HUES64 (cell line): ENCODE data around the gene RPLP2.

Source experiments
- H3K27ac ChIP-seq: 2 replicates; pipeline ENCODE4 v1.7.0; 2013; ENCODE audit warnings: low read depth, low read length, inconsistent platforms
- H3K27me3 ChIP-seq: 2 replicates; pipeline ENCODE4 v1.6.1; 2013; ENCODE audit warnings: mild to moderate bottlenecking, low read length; ENCODE audit not compliant: insufficient read depth
- H3K36me3 ChIP-seq: 2 replicates; pipeline ENCODE4 v1.6.1; 2013; ENCODE audit warnings: mild to moderate bottlenecking, low read length; ENCODE audit not compliant: insufficient read depth
- H3K4me1 ChIP-seq: 2 replicates; pipeline ENCODE4 v1.6.1; 2013; ENCODE audit warnings: mild to moderate bottlenecking, low read length, moderate library complexity; ENCODE audit not compliant: insufficient read depth
- H3K4me3 ChIP-seq: 2 replicates; pipeline ENCODE4 v1.5.1; 2013; ENCODE audit warnings: mild to moderate bottlenecking, low read length, moderate library complexity
- H3K9ac ChIP-seq: 2 replicates; pipeline ENCODE4 v1.6.1; 2013; ENCODE audit warnings: mild to moderate bottlenecking, low read depth, low read length
- H3K9me3 ChIP-seq: 2 replicates; pipeline ENCODE4 v1.6.1; 2013; ENCODE audit warnings: low read depth, low read length; ENCODE audit not compliant: insufficient read depth
- WGBS: fragments of 150-250, 120-280 bp; methylation state at CpG from one replicate; pipeline ENCODE4 v1.1.7; 2013; ENCODE audit warnings: missing lambda C conversion rate; 5-methylcytosine and 5-hydroxymethylcytosine counted together

Gene RPLP2

GRCh38 chr11:774873-775592 is 34.7 kb upstream of the RPLP2 start:
- H3K36me3 ChIP-seq = peaks cover 47% of the 10 kb centered on the region
- no peaks in the 10 kb centered on the region for H3K9me3 ChIP-seq
- no peaks in the 10 kb centered on the region for H3K27me3 ChIP-seq
- no peak overlapping the region for H3K27ac ChIP-seq
- WGBS = 85% methylated on average over 20 of the region's 20 CpGs
- H3K4me1 ChIP-seq = peaks cover 7% of the 10 kb centered on the region; the same call in 1 of the 2 replicates
- H3K4me3 ChIP-seq = 0 out of 2 replicates have a peak overlapping the region, but pooled peaks have one; percentile 10
- no peak overlapping the region for H3K9ac ChIP-seq

- Histone ChIP-seq H3K9me3 (no peaks in the 10 kb centered on the region), H3K36me3 (peaks cover 39% of the 10 kb centered on the region), H3K4me1 (peaks cover 7% of the 10 kb centered on the region; the same call in 1 of the 2 replicates), H3K27me3 (no peaks in the 10 kb centered on the region), H3K9ac (peak overlapping the region; percentile 83), H3K27ac (no peak overlapping the region; the same call in 1 of the 2 replicates), H3K4me3 (peak overlapping the region; percentile 73)
- WGBS = 22% methylated on average over 10 of the region's 11 CpGs
Measured at GRCh38 chr11:776263-776560, 33.6 kb upstream of the RPLP2 start.

GRCh38 chr11:776561-777287 is 33.0 kb upstream of the RPLP2 start:
- Histone ChIP-seq H3K36me3 (peaks cover 34% of the 10 kb centered on the region), H3K9ac (peak overlapping the region; percentile 92), H3K27ac (peak overlapping the region; percentile 94), H3K27me3 (no peaks in the 10 kb centered on the region), H3K9me3 (no peaks in the 10 kb centered on the region), H3K4me3 (peak overlapping the region; percentile 73), H3K4me1 (peaks cover 7% of the 10 kb centered on the region; the same call in 1 of the 2 replicates)
- under 1% methylated on average over 59 of the region's 65 CpGs for WGBS

GRCh38 chr11:777288-778255 is 32.2 kb upstream of the RPLP2 start, which contains the start of gene GATD1:
Gene GATD1, minus strand, starts transcription at chr11:777487. Its CDS starts 25 bp downstream, at chr11:777462.
- H3K4me1 ChIP-seq = peaks cover 8% of the 10 kb centered on the region; the same call in 1 of the 2 replicates
- H3K27ac ChIP-seq = peak within 1 kb of the TSS; percentile 94
- H3K27me3 ChIP-seq = no peaks in the 10 kb centered on the region
- peaks cover 28% of the 10 kb centered on the region; the same call in 1 of the 2 replicates for H3K36me3 ChIP-seq
- no peaks in the 10 kb centered on the region for H3K9me3 ChIP-seq
- 3% methylated on average over 109 of the region's 110 CpGs for WGBS
- peak within 1 kb of the TSS; percentile 92 for H3K9ac ChIP-seq
- H3K4me3 ChIP-seq = peak within 1 kb of the TSS; percentile 73

GRCh38 chr11:778976-779954 is 30.5 kb upstream of the RPLP2 start:
- Histone ChIP-seq H3K27me3 (no peaks in the 10 kb centered on the region), H3K4me1 (peaks cover 16% of the 10 kb centered on the region), H3K9me3 (no peaks in the 10 kb centered on the region), H3K36me3 (0 out of 2 replicates have a peak, but pooled peaks cover 14% of the 10 kb centered on the region), H3K27ac (no peak overlapping the region), H3K9ac (no peak overlapping the region), H3K4me3 (no peak overlapping the region)
- 94% methylated on average over 23 of the region's 23 CpGs for WGBS

- Histone ChIP-seq H3K9ac (no peak overlapping the region), H3K4me3 (no peak overlapping the region), H3K9me3 (no peaks in the 10 kb centered on the region), H3K27me3 (no peaks in the 10 kb centered on the region), H3K4me1 (peaks cover 16% of the 10 kb centered on the region), H3K36me3 (0 out of 2 replicates have a peak, but pooled peaks cover 10% of the 10 kb centered on the region), H3K27ac (no peak overlapping the region)
- WGBS = 93% methylated on average over 16 of the region's 16 CpGs
Measured at GRCh38 chr11:779955-780532, 29.7 kb upstream of the RPLP2 start.

- no peak overlapping the region for H3K27ac ChIP-seq
- H3K4me3 ChIP-seq = no peak overlapping the region
- H3K4me1 ChIP-seq = peaks cover 9% of the 10 kb centered on the region
- WGBS = 76% methylated on average over 36 of the region's 36 CpGs
- 0 out of 2 replicates have a peak, but pooled peaks cover 10% of the 10 kb centered on the region for H3K36me3 ChIP-seq
- no peaks in the 10 kb centered on the region for H3K9me3 ChIP-seq
- H3K9ac ChIP-seq = no peak overlapping the region
- H3K27me3 ChIP-seq = no peaks in the 10 kb centered on the region
Measured at GRCh38 chr11:782264-783174, 27.2 kb upstream of the RPLP2 start.

GRCh38 chr11:783581-784015 is 26.2 kb upstream of the RPLP2 start:
- Histone ChIP-seq H3K36me3 (0 out of 2 replicates have a peak, but pooled peaks cover 10% of the 10 kb centered on the region), H3K27me3 (no peaks in the 10 kb centered on the region), H3K9ac (no peak overlapping the region), H3K4me1 (peaks cover 9% of the 10 kb centered on the region), H3K4me3 (peak overlapping the region; percentile 11; the same call in 1 of the 2 replicates), H3K9me3 (no peaks in the 10 kb centered on the region), H3K27ac (no peak overlapping the region; the same call in 1 of the 2 replicates)
- 6% methylated on average over 24 of the region's 24 CpGs for WGBS
